ENCODE results near the gene STAM. TPM values are rescaled to one million over a fixed set of nuclear protein-coding genes. Genes with fewer than 3 reads are reported as not detected.

The STAM gene
- total and polyA plus RNA-seq, 2 donors (not counting 3 experiments of a cell fraction or from before 2014, with no cell fraction given) = 17.7 to 20.0 TPM

GRCh38 chr10:17657103-17657500 is 13.2 kb downstream of the STAM start:
- DNase-seq (ENCODE audit: low read depth, low spot score) = no peak
- no peak for TF ChIP-seq POLR2A (IDR thresholded peaks at IDR 0.05; ENCODE audit: low read depth, low read length)
- no peak for TF ChIP-seq POLR2AphosphoS5 (IDR thresholded peaks at IDR 0.05; ENCODE audit: insufficient read depth, low read depth, low read length)
- no peak for TF ChIP-seq GATA2 (IDR thresholded peaks at IDR 0.05; ENCODE audit: insufficient read depth, insufficient read length, low read depth, low read length)
- TF ChIP-seq MYC (IDR thresholded peaks at IDR 0.05; ENCODE audit: low read depth, low read length) = no peak
- TF ChIP-seq EZH2 (IDR thresholded peaks at IDR 0.05; ENCODE audit: borderline replicate concordance, low read depth, low read length, severe bottlenecking) = no peak
- TF ChIP-seq, protein P1, sequence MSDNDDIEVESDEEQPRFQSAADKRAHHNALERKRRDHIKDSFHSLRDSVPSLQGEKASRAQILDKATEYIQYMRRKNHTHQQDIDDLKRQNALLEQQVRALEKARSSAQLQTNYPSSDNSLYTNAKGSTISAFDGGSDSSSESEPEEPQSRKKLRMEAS (IDR thresholded peaks at IDR 0.05; ENCODE audit: insufficient read depth, insufficient read length) = no peak
- no peak for TF ChIP-seq CTCF (IDR thresholded peaks at IDR 0.05; ENCODE audit: extremely low read depth in 1 of 2, insufficient read depth in 1 of 2, low read depth in 1 of 2, low read length in 2 of 2)
- no peak for TF ChIP-seq JUN (IDR thresholded peaks at IDR 0.05; ENCODE audit: borderline replicate concordance, insufficient read depth, insufficient read length, low read depth)
- no peak for TF ChIP-seq FOS (IDR thresholded peaks at IDR 0.05; ENCODE audit: borderline replicate concordance, insufficient read depth, low read length)
- H3K4me2 ChIP-seq (ENCODE audit: insufficient read depth, low read length) = no peak overlapping the region
- peaks cover 81% of the 10 kb centered on the region for H3K79me2 ChIP-seq (ENCODE audit: control insufficient read depth, insufficient read depth, low read length)
- no peak overlapping the region for H3K4me3 ChIP-seq (replicated peaks in 1 of 3; ENCODE audit: insufficient read depth in 1 of 3, low read depth in 1 of 3, low read length in 3 of 3)
- peaks cover 14% of the 10 kb centered on the region for H3K4me1 ChIP-seq (ENCODE audit: control insufficient read depth, extremely low read depth, insufficient read depth, low read length)
- dilution Hi-C loops (cut with MboI; ENCODE audit: extremely low pct_ligation_motif_present, low sequenced_read_pairs) = no loop called here
- H4K20me1 ChIP-seq (replicated peaks; ENCODE audit: control insufficient read depth, extremely low read depth, insufficient read depth, low read length) = peaks cover 6% of the 10 kb centered on the region
- intact Hi-C loops (cut with micrococcal nuclease) = no loop called here
- no peaks in the 10 kb centered on the region for H3K27me3 ChIP-seq (ENCODE audit: control insufficient read depth in 2 of 2, insufficient read depth in 2 of 2, low read length in 2 of 2)
- no peaks in the 10 kb centered on the region for H3K9me1 ChIP-seq (replicated peaks; ENCODE audit: control insufficient read depth, extremely low read depth, insufficient read depth, low read length)
- ChIA-PET CTCF (interaction anchor here (1.7 kb wide), 1 partner anchor 12 kb away, joined by 4 read pairs; the partner anchor contains the start of gene STAM), POLR2A (no interaction called here)
- no peak overlapping the region for H3K27ac ChIP-seq (ENCODE audit: insufficient read depth, low read depth, low read length)
- H3K9ac ChIP-seq (replicated peaks; ENCODE audit: extremely low read depth, insufficient read depth, low read length) = no peak overlapping the region
- H3K9me3 ChIP-seq (replicated peaks; ENCODE audit: control insufficient read depth, insufficient read depth, low read length) = no peaks in the 10 kb centered on the region
- BruUV-seq (replicated peaks) = no TSS peak
- no peak overlapping the region for H2AFZ ChIP-seq (ENCODE audit: low read depth, low read length)
- FAIRE-seq = no peak
- peaks cover 0 to 2% of the 10 kb centered on the region in 2 experiments for H3K36me3 ChIP-seq (ENCODE audit: control insufficient read depth in 2 of 2, extremely low read depth in 1 of 2, insufficient read depth in 2 of 2, low read length in 2 of 2)
